GM03348 (cell line): ENCODE results near the gene TRIM67.
A peak's percentile ranks its signal among the peaks of the same experiment; 100 is the strongest.
"Not testable (repeated sequence)": the region's sequence is repeated elsewhere in the genome, so short reads cannot be mapped to it uniquely, and the experiment has no call there.

ENCODE experiments used
- DNase-seq: peaks from one replicate; pipeline ENCODE4 v3.0.0; 2012; ENCODE audit warnings: low spot score

The TRIM67 gene

GRCh38 chr1:231158141-231158540, 3.7 kb upstream of the TRIM67 start:
- not testable (repeated sequence) for DNase-seq

DNA sequence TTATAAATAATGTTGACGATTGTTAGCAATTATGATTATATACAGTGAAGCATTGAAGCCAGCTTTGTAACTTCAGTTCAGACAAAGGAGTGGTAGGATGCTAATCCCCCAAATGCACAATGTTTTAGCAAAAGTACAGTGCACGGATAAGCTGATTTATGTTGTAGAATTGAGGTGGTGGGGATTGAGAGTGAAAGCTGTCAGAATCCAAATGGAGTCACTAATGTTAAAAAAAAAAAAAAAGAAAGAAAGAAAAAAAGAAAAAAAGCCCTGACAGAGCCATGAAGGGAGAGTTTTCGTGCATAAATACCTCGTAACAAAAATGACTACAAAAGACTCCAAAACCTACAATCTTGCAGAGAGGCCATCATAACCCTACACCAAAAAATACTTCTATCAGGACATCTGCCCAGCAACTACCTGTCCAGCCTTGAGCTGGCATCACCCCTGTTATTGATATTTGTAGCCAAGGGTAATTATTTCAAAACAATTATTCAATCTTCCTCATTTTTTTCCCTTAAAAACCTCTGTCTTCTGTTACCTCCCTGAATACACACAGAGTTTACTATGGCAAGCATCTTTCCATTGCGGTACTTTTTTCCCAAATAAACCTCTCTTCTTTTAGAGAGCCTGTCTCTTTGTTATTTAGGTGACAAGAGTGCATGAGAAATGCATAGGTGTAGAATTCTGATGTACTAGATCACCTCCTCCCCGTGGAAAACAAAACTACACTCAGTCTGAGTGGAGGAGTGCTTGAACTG, 2.5 kb upstream of the TRIM67 start:
- no peak for DNase-seq

DNA sequence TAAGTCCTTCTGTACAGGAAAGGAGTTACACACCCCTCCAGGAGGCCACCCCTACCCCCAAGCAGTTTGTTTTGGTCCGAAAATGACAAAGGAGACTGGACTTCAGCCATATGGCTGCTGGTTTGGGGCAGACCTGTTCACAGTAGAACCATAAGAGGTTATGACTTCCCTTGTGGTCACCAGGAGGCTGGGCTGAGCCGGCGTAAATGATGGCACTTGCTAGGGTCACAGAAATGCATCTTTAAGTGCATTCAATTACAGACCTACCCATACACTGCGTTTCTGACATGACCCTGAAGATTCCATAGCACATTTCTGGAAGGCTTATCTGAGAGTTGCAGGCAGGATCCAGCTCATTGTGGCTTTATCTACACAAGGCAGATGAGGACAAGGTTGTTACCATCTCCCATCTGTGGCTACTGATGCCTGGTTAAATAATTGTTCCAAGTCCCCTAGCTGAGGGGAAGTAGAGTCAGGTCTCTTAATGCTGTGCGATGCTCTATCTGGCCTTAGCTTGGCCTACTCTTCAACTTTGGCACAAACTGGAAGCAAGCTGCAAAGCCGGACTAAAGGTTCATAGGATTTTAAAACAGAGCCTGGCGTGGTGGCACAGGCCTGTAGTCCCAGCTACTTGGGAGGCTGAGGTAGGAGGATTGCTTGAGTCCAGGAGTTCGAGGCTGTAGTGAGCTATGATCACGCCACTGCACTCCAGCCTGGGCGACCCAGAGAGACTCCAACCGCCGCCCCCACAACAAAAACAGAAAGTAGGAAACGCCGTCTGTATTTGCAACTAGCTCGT, 1.7 kb upstream of the TRIM67 start:
- no peak for DNase-seq

- no peak for DNase-seq
Observed at GRCh38 chr1:231160895-231161666, 777 bp upstream of the TRIM67 start.

DNA sequence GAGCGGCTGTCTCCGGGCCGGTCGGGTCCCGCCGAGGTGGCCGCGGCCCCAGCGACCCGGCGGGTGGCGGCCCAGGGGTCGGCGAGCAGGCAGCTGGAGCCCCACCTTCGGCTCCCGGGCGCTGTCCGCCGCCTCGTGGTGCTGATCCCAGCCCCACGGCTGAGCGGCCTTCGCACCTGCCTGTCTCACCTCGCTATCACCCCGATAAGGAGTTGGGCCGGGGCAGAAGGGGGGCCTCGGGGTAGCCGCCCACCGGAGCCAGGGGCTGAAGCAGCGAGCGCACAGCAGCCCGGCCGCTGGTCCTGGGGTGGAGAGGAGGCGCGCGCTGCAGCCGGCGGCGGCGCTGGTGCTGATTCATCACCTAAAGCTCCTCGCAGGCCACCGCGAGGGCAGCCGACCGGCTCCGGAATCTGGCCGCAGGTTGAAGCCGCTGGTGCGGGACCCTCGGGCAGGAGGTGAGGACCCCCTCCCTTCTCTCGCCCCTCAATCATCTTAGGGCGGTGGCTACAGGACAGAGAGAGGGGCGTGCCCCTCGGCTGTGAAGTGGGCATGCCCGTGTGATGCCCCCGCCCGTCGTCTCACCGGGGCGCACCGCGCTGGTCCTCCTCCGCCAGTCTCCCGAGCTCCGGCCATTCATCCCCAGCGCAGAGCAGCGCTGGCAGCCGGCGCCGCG, 575 bp downstream of the TRIM67 start:
- peak; percentile 78 for DNase-seq

GRCh38 chr1:231162970-231163829, 1.3 kb downstream of the TRIM67 start:
- peak; percentile 22 for DNase-seq

GRCh38 chr1:231163830-231164427, 2.1 kb downstream of the TRIM67 start:
- DNase-seq: no peak

DNA sequence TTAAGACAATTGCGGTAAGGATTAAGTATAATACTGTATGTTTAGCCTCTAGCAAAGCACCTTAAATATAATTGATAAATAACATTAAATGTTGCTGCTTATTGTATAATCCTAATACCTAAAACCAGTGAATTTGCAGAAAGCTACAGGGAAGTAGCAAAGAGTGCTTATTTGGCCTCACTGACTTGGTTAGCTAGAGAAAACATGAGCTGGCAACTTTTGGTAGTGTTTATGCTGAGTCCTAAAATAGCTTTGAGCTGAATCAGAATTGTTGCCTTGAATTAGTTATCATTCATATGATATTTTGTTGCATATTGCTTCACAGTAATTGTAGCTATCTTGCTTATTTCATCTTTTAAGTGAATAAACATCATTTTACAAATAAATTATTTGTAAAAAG, 3.5 kb downstream of the TRIM67 start:
- DNase-seq: no peak

- no peak for DNase-seq
Observed at GRCh38 chr1:231166398-231166797, 4.5 kb downstream of the TRIM67 start.

DNA sequence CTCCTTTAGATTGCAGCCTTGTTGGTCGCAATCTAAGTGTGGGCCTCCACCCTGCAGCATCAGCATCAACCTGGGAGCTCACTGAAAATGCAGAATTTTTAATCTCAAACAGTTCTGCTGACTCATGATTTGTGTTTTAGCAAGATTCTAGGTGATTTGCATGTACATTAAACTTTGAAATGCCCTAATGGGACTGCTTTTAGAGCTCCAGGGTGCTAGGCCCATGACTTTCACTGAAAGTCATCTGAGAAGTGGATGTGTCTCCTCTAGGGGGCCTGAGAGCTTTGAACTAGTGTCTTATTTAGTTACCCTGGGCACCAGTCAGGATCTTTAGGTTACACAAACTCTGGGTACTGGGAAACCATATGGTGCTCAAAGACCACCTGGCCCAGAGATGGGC, 9.0 kb downstream of the TRIM67 start:
- DNase-seq: no peak

- no peak for DNase-seq
Observed at GRCh38 chr1:231171623-231172197, 9.9 kb downstream of the TRIM67 start.

DNA sequence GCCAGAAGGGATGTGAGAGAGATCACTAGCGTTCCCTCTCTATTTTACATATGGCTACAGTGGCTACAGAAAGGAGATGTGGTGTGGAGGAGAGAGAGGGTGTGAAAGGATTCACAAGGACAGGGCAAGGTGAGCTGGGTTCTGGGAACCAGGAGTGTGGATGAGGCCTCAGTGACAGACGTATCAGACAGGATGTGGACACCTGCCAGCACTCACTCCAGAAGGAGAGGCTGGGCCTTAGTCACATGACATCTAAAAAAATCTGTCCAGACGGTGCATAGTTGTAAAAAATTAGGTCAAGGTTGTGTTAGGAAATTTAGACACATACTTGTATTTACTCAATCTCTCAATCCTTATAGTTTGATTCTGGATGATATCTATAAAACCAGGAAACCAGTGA, 10.6 kb downstream of the TRIM67 start:
- no peak for DNase-seq

- DNase-seq: no peak
Observed at GRCh38 chr1:231176421-231176820, 14.6 kb downstream of the TRIM67 start.

GRCh38 chr1:231177226-231177625, 15.4 kb downstream of the TRIM67 start:
- no peak for DNase-seq

GRCh38 chr1:231177936-231178335, 16.1 kb downstream of the TRIM67 start:
- no peak for DNase-seq

- DNase-seq: no peak
Observed at GRCh38 chr1:231178970-231179369, 17.1 kb downstream of the TRIM67 start.

GRCh38 chr1:231180034-231180433, 18.2 kb downstream of the TRIM67 start:
- no peak for DNase-seq

- no peak for DNase-seq
Observed at GRCh38 chr1:231181271-231181670, 19.4 kb downstream of the TRIM67 start.

DNA sequence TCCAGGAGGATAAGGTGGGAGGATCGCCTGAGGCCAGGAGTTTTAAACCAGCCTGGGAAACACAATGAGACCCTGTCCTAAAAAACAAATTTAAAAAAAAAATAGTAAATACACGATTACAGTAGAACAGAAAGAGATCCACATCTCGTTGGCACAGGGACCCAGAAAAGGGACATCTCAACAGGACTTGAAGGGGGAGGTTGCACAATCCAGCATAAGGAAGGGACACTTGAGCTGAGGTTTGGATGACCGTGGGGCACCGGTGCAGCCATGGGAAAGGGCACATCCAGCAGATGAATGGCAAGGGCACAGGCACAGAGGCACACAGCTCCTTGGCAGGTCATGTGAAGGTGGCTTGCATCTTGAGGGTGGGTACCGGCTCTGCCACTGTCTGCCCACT, 20.5 kb downstream of the TRIM67 start:
- DNase-seq: no peak
